ENCODE data around the gene ANLN. TPM values are rescaled to one million over a fixed set of nuclear protein-coding genes. Genes with fewer than 3 reads are reported as not detected.

The ANLN gene
- polyA plus RNA-seq, 3 donors: 0.12 to 1.1 (median 0.25) TPM

DNA sequence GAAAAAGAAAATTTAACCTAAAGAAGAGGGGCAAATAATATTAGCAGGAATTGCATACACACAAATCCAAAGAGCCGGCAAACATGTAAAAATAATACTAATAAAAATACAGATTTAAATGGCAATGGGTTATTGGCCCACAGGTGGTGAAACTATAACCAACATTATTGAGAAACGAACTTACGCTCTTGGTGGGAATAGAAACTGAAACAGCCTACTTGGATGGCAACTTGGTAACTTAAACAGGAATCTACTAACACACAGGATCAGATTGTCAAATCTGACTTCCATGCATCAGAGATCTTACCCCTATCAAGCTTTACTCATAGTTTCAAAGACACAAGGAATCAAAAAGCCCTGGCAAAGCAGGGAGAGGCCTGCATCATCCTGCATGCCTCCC lies 66.5 kb downstream of the ANLN start:
- no peaks in the 10 kb centered on the region for H3K79me2 ChIP-seq (ENCODE audit: insufficient read depth, low read length)
- H3K36me3 ChIP-seq (replicated peaks in 1 of 2; ENCODE audit: control insufficient read depth in 1 of 2, insufficient read depth in 2 of 2, low read length in 2 of 2): peaks cover 31 to 36% of the 10 kb centered on the region in 2 donors
- Mint-ChIP-seq H3K27ac (no peak overlapping the region), H3K4me3 (no peak overlapping the region), H3K36me3 (peaks cover 26 to 36% of the 10 kb centered on the region in 2 donors), H3K4me1 (peaks cover 7% of the 10 kb centered on the region), H3K9me3 (no peaks in the 10 kb centered on the region), H3K27me3 (ENCODE audit: low read depth in 3 of 3) (peaks cover 0 to 2% (median 0%) of the 10 kb centered on the region in 3 donors)
- no peaks in the 10 kb centered on the region for H3K4me1 ChIP-seq (ENCODE audit: control insufficient read depth in 1 of 2, insufficient read depth in 2 of 2, low read length in 2 of 2)
- H3K27ac ChIP-seq (ENCODE audit: low read depth in 1 of 2, low read length in 2 of 2): no peak overlapping the region
- no peak overlapping the region for H3K4me3 ChIP-seq (replicated peaks in 1 of 3; ENCODE audit: low read depth in 2 of 3, low read length in 3 of 3)
- DNase-seq: no peak
- no CpG with 5 or more reads among the region's 3 CpGs for WGBS (ENCODE audit: insufficient coverage)
- intact Hi-C loops (cut with micrococcal nuclease): no loop called here
- H3K4me2 ChIP-seq (replicated peaks; ENCODE audit: extremely low read depth, low read length, poor library complexity, severe bottlenecking): no peak overlapping the region
- no peak overlapping the region for H3K9ac ChIP-seq (ENCODE audit: insufficient read depth, low read length, poor library complexity, severe bottlenecking)
- H3K9me3 ChIP-seq (replicated peaks in 1 of 2; ENCODE audit: control insufficient read depth in 1 of 2, insufficient read depth in 1 of 2, low read length in 2 of 2): no peaks in the 10 kb centered on the region
- H4K20me1 ChIP-seq (ENCODE audit: insufficient read depth, low read length): no peaks in the 10 kb centered on the region
- no peaks in the 10 kb centered on the region for H3K27me3 ChIP-seq (ENCODE audit: control insufficient read depth in 2 of 2, insufficient read depth in 2 of 2, low read length in 2 of 2)
- H2AFZ ChIP-seq (ENCODE audit: insufficient read depth, low read depth, low read length, poor library complexity, severe bottlenecking): no peak overlapping the region
- TF ChIP-seq, protein P1, sequence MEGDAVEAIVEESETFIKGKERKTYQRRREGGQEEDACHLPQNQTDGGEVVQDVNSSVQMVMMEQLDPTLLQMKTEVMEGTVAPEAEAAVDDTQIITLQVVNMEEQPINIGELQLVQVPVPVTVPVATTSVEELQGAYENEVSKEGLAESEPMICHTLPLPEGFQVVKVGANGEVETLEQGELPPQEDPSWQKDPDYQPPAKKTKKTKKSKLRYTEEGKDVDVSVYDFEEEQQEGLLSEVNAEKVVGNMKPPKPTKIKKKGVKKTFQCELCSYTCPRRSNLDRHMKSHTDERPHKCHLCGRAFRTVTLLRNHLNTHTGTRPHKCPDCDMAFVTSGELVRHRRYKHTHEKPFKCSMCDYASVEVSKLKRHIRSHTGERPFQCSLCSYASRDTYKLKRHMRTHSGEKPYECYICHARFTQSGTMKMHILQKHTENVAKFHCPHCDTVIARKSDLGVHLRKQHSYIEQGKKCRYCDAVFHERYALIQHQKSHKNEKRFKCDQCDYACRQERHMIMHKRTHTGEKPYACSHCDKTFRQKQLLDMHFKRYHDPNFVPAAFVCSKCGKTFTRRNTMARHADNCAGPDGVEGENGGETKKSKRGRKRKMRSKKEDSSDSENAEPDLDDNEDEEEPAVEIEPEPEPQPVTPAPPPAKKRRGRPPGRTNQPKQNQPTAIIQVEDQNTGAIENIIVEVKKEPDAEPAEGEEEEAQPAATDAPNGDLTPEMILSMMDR (IDR thresholded peaks at IDR 0.05): no peak

DNA sequence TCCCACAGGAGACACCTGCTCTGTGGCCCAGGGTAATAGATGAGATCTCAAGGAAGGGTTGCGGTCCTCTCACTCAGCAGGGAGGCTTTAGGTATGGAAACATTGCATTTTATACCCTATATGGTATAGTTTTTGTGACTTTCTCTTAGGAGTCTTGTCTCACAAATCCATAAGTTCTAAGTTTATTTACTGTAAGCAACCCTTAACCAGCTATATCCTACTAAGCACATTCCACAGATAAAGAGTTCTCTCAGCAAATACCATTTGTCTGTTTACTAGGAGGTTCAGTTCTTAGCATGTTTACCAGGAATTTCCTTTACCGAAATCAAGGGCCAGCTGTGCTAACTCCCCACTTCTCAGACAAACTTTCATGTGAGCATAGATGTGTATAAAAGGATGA lies 66.9 kb downstream of the ANLN start:
- Mint-ChIP-seq H3K27me3 (ENCODE audit: low read depth in 3 of 3) (peaks cover 0 to 2% (median 0%) of the 10 kb centered on the region in 3 donors), H3K27ac (no peak overlapping the region), H3K4me3 (no peak overlapping the region), H3K36me3 (peaks cover 23 to 32% of the 10 kb centered on the region in 2 donors), H3K9me3 (no peaks in the 10 kb centered on the region), H3K4me1 (peaks cover 7% of the 10 kb centered on the region)
- no peak overlapping the region for H3K27ac ChIP-seq (ENCODE audit: low read depth in 1 of 2, low read length in 2 of 2)
- H3K9ac ChIP-seq (ENCODE audit: insufficient read depth, low read length, poor library complexity, severe bottlenecking): no peak overlapping the region
- H3K9me3 ChIP-seq (replicated peaks in 1 of 2; ENCODE audit: control insufficient read depth in 1 of 2, insufficient read depth in 1 of 2, low read length in 2 of 2): no peaks in the 10 kb centered on the region
- WGBS (ENCODE audit: insufficient coverage): no CpG with 5 or more reads among the region's 2 CpGs
- H2AFZ ChIP-seq (ENCODE audit: insufficient read depth, low read depth, low read length, poor library complexity, severe bottlenecking): no peak overlapping the region
- intact Hi-C loops (cut with micrococcal nuclease): no loop called here
- no peak overlapping the region for H3K4me3 ChIP-seq (replicated peaks in 1 of 3; ENCODE audit: low read depth in 2 of 3, low read length in 3 of 3)
- H4K20me1 ChIP-seq (ENCODE audit: insufficient read depth, low read length): no peaks in the 10 kb centered on the region
- peaks cover 28 to 32% of the 10 kb centered on the region in 2 donors for H3K36me3 ChIP-seq (replicated peaks in 1 of 2; ENCODE audit: control insufficient read depth in 1 of 2, insufficient read depth in 2 of 2, low read length in 2 of 2)
- TF ChIP-seq, protein P1 (IDR thresholded peaks at IDR 0.05): no peak
- no peaks in the 10 kb centered on the region for H3K27me3 ChIP-seq (ENCODE audit: control insufficient read depth in 2 of 2, insufficient read depth in 2 of 2, low read length in 2 of 2)
- no peak overlapping the region for H3K4me2 ChIP-seq (replicated peaks; ENCODE audit: extremely low read depth, low read length, poor library complexity, severe bottlenecking)
- no peaks in the 10 kb centered on the region for H3K79me2 ChIP-seq (ENCODE audit: insufficient read depth, low read length)
- no peaks in the 10 kb centered on the region for H3K4me1 ChIP-seq (ENCODE audit: control insufficient read depth in 1 of 2, insufficient read depth in 2 of 2, low read length in 2 of 2)
- DNase-seq: no peak

Measured in CD14-positive monocyte (primary cell).